ENCODE data around the gene GHRL. TPM values are rescaled to one million over a fixed set of nuclear protein-coding genes. Genes with fewer than 3 reads are reported as not detected.
A peak's percentile ranks its signal among the peaks of the same experiment; 100 is the strongest.

GHRL gene
- total RNA-seq, 1 donor from 2014 or later, result not detected

DNA sequence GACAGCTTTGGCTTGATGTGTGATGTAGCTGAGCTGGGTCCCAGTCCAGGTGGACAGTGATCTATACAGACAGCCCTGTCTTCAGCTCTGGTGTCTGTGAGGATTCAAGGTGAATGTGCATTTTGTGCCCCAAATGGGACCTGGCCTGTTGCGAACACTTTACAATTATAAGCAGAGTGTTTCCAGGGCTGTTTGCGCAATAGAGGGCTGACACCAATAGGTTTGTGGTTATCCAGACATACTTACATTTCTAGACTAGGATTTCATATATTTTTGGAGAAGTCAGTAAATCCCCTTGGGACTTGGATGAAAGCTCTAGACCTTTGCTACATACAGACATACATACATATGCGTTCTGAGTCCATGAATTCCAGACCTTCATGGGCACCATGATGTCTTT, 48.7 kb downstream of the GHRL start:
- no peaks in the 10 kb centered on the region for H4K20me1 ChIP-seq (ENCODE audit: low read depth)
- no peaks in the 10 kb centered on the region for H3K4me1 ChIP-seq
- Mint-ChIP-seq H3K27me3 (ENCODE audit: insufficient read depth, low read depth) (peaks cover 10% of the 10 kb centered on the region), H3K27ac (no peak overlapping the region), H3K36me3 (no peaks in the 10 kb centered on the region), H3K4me1 (peaks cover 12% of the 10 kb centered on the region), H3K4me3 (no peak overlapping the region), H3K9me3 (peaks cover 20% of the 10 kb centered on the region)
- TF ChIP-seq, protein P1, sequence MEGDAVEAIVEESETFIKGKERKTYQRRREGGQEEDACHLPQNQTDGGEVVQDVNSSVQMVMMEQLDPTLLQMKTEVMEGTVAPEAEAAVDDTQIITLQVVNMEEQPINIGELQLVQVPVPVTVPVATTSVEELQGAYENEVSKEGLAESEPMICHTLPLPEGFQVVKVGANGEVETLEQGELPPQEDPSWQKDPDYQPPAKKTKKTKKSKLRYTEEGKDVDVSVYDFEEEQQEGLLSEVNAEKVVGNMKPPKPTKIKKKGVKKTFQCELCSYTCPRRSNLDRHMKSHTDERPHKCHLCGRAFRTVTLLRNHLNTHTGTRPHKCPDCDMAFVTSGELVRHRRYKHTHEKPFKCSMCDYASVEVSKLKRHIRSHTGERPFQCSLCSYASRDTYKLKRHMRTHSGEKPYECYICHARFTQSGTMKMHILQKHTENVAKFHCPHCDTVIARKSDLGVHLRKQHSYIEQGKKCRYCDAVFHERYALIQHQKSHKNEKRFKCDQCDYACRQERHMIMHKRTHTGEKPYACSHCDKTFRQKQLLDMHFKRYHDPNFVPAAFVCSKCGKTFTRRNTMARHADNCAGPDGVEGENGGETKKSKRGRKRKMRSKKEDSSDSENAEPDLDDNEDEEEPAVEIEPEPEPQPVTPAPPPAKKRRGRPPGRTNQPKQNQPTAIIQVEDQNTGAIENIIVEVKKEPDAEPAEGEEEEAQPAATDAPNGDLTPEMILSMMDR (IDR thresholded peaks at IDR 0.05), result no peak
- no peak for TF ChIP-seq EZH2 (IDR thresholded peaks at IDR 0.05)
- no peak for TF ChIP-seq EZH2phosphoT487 (IDR thresholded peaks at IDR 0.05)
- no peak overlapping the region for H2AFZ ChIP-seq (replicated peaks)
- H3K79me2 ChIP-seq (ENCODE audit: low read depth), result peaks cover 3% of the 10 kb centered on the region
- no peak overlapping the region for H3K9ac ChIP-seq
- no peak overlapping the region for H3K27ac ChIP-seq
- H3F3A ChIP-seq (ENCODE audit: low read depth), result peaks cover 6% of the 10 kb centered on the region
- H3K36me3 ChIP-seq, result no peaks in the 10 kb centered on the region
- no peak overlapping the region for H3K4me3 ChIP-seq
- H3K4me2 ChIP-seq, result no peak overlapping the region
- DNase-seq (ENCODE audit: low spot score), result no peak
- no peaks in the 10 kb centered on the region for H3K27me3 ChIP-seq
- H3K9me3 ChIP-seq (ENCODE audit: low read depth), result no peaks in the 10 kb centered on the region

- no peaks in the 10 kb centered on the region for H3K36me3 ChIP-seq
- no peak overlapping the region for H2AFZ ChIP-seq (replicated peaks)
- Mint-ChIP-seq H3K36me3 (no peaks in the 10 kb centered on the region), H3K4me3 (no peak overlapping the region), H3K4me1 (peaks cover 7% of the 10 kb centered on the region), H3K27me3 (ENCODE audit: insufficient read depth, low read depth) (peaks cover 4% of the 10 kb centered on the region), H3K9me3 (peaks cover 14% of the 10 kb centered on the region), H3K27ac (peak overlapping the region; percentile 9)
- no peaks in the 10 kb centered on the region for H4K20me1 ChIP-seq (ENCODE audit: low read depth)
- no peak overlapping the region for H3K4me3 ChIP-seq
- TF ChIP-seq EZH2phosphoT487 (IDR thresholded peaks at IDR 0.05) (no peak), EZH2 (IDR thresholded peaks at IDR 0.05) (no peak)
- TF ChIP-seq, protein P1 (IDR thresholded peaks at IDR 0.05), result no peak
- DNase-seq (ENCODE audit: low spot score), result no peak
- no peaks in the 10 kb centered on the region for H3K4me1 ChIP-seq
- no peak overlapping the region for H3K9ac ChIP-seq
- no peaks in the 10 kb centered on the region for H3K27me3 ChIP-seq
- H3K79me2 ChIP-seq (ENCODE audit: low read depth), result no peaks in the 10 kb centered on the region
- no peak overlapping the region for H3K4me2 ChIP-seq
- no peak overlapping the region for H3K27ac ChIP-seq
- H3F3A ChIP-seq (ENCODE audit: low read depth), result no peaks in the 10 kb centered on the region
- H3K9me3 ChIP-seq (ENCODE audit: low read depth), result no peaks in the 10 kb centered on the region
Observed at GRCh38 chr3:10242182-10243065, 50.3 kb downstream of the GHRL start.

DNA sequence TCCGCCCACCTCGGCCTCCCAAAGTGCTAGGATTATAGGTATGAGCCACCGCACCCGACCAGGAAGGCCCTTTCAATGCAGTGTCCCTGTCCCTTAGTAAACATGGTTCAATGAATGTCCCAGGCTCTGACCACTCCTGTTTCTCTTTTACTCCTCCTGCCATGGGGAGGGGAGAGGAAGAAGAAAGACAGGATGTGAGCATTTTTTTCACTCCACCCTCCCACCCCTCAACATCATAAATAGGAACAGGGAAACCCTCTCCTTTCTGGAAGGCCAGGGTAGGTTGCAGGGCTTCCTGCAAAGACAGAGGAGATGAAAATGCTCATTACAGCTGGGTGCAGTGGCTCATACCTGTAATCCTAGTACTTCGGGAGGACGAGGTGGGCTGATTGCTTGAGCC, 51.9 kb downstream of the GHRL start:
- Histone ChIP-seq H3K36me3 (no peaks in the 10 kb centered on the region), H2AFZ (replicated peaks) (no peak overlapping the region), H3K27me3 (no peaks in the 10 kb centered on the region), H3K79me2 (ENCODE audit: low read depth) (no peaks in the 10 kb centered on the region), H3K9me3 (ENCODE audit: low read depth) (peaks cover 3% of the 10 kb centered on the region), H3K4me3 (no peak overlapping the region), H3K4me1 (no peaks in the 10 kb centered on the region), H3K4me2 (no peak overlapping the region), H4K20me1 (ENCODE audit: low read depth) (no peaks in the 10 kb centered on the region), H3K27ac (no peak overlapping the region), H3F3A (ENCODE audit: low read depth) (no peaks in the 10 kb centered on the region), H3K9ac (no peak overlapping the region)
- Mint-ChIP-seq H3K27ac (no peak overlapping the region), H3K36me3 (no peaks in the 10 kb centered on the region), H3K27me3 (ENCODE audit: insufficient read depth, low read depth) (peaks cover 4% of the 10 kb centered on the region), H3K9me3 (peaks cover 11% of the 10 kb centered on the region), H3K4me3 (no peak overlapping the region), H3K4me1 (peaks cover 7% of the 10 kb centered on the region)
- DNase-seq (ENCODE audit: low spot score), result no peak
- TF ChIP-seq, protein P1 (IDR thresholded peaks at IDR 0.05), result no peak
- TF ChIP-seq EZH2 (IDR thresholded peaks at IDR 0.05) (no peak), EZH2phosphoT487 (IDR thresholded peaks at IDR 0.05) (no peak)
